ENCODE data around the gene PRDM2. TPM values are rescaled to one million over a fixed set of nuclear protein-coding genes. Genes with fewer than 3 reads are reported as not detected.

The PRDM2 gene
- total RNA-seq, 1 donor from 2014 or later: 50.6 TPM

- Histone ChIP-seq H3K27ac (no peak overlapping the region), H3K27me3 (ENCODE audit: low read depth) (peaks cover 8% of the 10 kb centered on the region), H3K9me3 (no peaks in the 10 kb centered on the region), H3K4me3 (no peak overlapping the region), H3K36me3 (no peaks in the 10 kb centered on the region), H3K4me1 (no peaks in the 10 kb centered on the region)
- DNase-seq (no peak), ATAC-seq (no peak)
- intact Hi-C loops (cut with DNase I): loop anchor here (10.0 kb wide), 1 partner anchor 302 kb away; no protein-coding TSS in a partner anchor
- no peak for TF ChIP-seq CTCF (IDR thresholded peaks at IDR 0.05)
Measured at GRCh38 chr1:13662493-13662892, 37.5 kb upstream of the PRDM2 start.

DNA sequence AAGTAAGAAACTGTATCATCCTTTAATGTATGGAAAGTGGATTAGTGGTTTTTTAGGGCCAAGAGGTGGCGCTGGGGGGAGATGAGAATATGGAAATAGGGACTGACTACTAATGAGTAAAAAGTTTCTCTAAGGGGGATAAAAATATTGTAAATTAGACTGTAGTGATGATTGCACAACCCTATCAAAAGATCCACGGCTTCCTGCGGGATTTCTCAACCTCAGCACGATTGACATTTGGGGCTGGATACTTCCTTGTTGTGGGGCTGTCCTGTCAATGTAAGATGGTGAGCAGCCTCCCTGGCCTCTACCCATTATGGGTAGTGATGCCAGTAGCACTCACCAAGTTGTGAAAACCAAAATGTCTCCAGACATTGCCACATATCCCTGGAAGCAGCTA is 36.0 kb upstream of the PRDM2 start:
- ATAC-seq (peak in 1 of 2 donors; percentile 45), DNase-seq (no peak)
- H3K4me1 ChIP-seq: no peaks in the 10 kb centered on the region
- H3K9me3 ChIP-seq: no peaks in the 10 kb centered on the region
- peaks cover 8% of the 10 kb centered on the region for H3K27me3 ChIP-seq (ENCODE audit: low read depth)
- H3K36me3 ChIP-seq: no peaks in the 10 kb centered on the region
- no peak for TF ChIP-seq CTCF (IDR thresholded peaks at IDR 0.05)
- H3K27ac ChIP-seq: no peak overlapping the region
- intact Hi-C loops (cut with DNase I): loop anchor here (10.0 kb wide), 1 partner anchor 301 kb away; no protein-coding TSS in a partner anchor
- H3K4me3 ChIP-seq: no peak overlapping the region

DNA sequence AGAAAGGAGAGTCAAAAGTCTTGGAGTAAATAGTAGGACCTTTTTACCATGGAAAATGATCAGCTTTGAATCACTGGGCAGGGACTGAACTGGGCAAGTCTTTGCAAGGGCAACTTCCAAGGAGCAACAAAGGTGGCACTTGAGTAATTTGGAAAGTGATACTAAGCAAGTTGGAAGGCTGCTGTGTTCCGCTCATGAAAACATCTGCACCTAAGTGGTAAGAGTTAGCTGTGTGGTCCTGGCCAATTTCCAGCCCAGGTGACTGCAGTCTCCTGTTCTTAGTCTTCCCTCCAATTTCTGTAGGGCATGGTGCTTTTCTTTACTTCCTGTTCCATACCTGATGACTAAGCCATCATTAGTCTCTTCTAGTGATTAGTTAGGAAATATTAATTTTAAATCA is 35.5 kb upstream of the PRDM2 start:
- Histone ChIP-seq H3K4me3 (no peak overlapping the region), H3K27ac (no peak overlapping the region), H3K9me3 (no peaks in the 10 kb centered on the region), H3K27me3 (ENCODE audit: low read depth) (peaks cover 8% of the 10 kb centered on the region), H3K36me3 (no peaks in the 10 kb centered on the region), H3K4me1 (no peaks in the 10 kb centered on the region)
- TF ChIP-seq CTCF (IDR thresholded peaks at IDR 0.05): no peak
- ATAC-seq (no peak), DNase-seq (no peak)
- intact Hi-C loops (cut with DNase I): loop anchor here (10.0 kb wide), 1 partner anchor 300 kb away; no protein-coding TSS in a partner anchor

GRCh38 chr1:13666317-13666716 is 33.7 kb upstream of the PRDM2 start:
- H3K36me3 ChIP-seq: no peaks in the 10 kb centered on the region
- no peak overlapping the region for H3K27ac ChIP-seq
- no peak for TF ChIP-seq CTCF (IDR thresholded peaks at IDR 0.05)
- H3K4me3 ChIP-seq: no peak overlapping the region
- DNase-seq (no peak), ATAC-seq (peak; percentile 14 to 26)
- H3K27me3 ChIP-seq (ENCODE audit: low read depth): peaks cover 8% of the 10 kb centered on the region
- H3K4me1 ChIP-seq: no peaks in the 10 kb centered on the region
- H3K9me3 ChIP-seq: no peaks in the 10 kb centered on the region
- intact Hi-C loops (cut with DNase I): loop anchor here (10.0 kb wide), 1 partner anchor 298 kb away; no protein-coding TSS in a partner anchor

DNA sequence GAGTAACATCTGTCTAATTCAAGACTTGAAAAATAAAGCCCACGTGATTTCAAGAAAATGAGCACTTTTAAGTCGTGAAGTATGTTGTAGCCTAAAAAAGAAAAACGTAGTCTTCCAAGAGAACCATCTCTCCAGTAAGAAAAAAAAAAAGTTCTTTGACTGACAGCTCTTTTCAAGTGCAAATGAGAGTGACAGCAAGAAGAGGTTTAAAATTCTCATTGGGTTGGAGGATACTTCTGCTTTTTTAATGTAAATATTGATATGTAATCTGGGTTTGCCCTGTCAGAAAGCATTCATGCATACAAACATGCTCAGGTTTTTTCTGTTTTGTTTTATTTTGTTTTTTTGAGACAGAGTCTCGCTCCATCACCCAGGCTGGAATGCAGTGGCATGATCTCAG is 32.3 kb upstream of the PRDM2 start:
- TF ChIP-seq CTCF (IDR thresholded peaks at IDR 0.05): no peak
- no peak overlapping the region for H3K4me3 ChIP-seq
- ATAC-seq: no peak
- H3K27me3 ChIP-seq (ENCODE audit: low read depth): peaks cover 8% of the 10 kb centered on the region
- H3K4me1 ChIP-seq: no peaks in the 10 kb centered on the region
- intact Hi-C loops (cut with DNase I): loop anchor here (10.0 kb wide), 1 partner anchor 297 kb away; no protein-coding TSS in a partner anchor
- no peaks in the 10 kb centered on the region for H3K36me3 ChIP-seq
- no peaks in the 10 kb centered on the region for H3K9me3 ChIP-seq
- no peak for DNase-seq
- H3K27ac ChIP-seq: no peak overlapping the region
